IMR-90 (cell line): Measurements from ENCODE around the gene TRAPPC8. TPM values are rescaled to one million over a fixed set of nuclear protein-coding genes. Genes with fewer than 3 reads are reported as not detected.

Experiments
- ATAC-seq: fragments of 200-7000 bp; cut with Tn5 transposase; 2 replicates; pipeline ENCODE4 v1.9.1; 2020; ENCODE audit warnings: low read depth, mild to moderate bottlenecking, moderate library complexity
- BruUV-seq: library from RNA; stranded (reverse); fragments of 400-500 nt; replicated peaks from 2 replicates; lab custom pipeline; 2021; lab: Mats Ljungman, UMichigan
- CTCF ChIA-PET: fragments of 300-600 bp; formaldehyde crosslinking; extraction: SDS; loops from one replicate; lab custom pipeline; 2021; ENCODE audit warnings: antibody characterized with exemption; lab: Yijun Ruan, JAX
- POLR2A ChIA-PET: fragments of 300-600 bp; sonication (Branson Sonifier 250); formaldehyde crosslinking; loops from one replicate; lab custom pipeline; 2022; ENCODE audit warnings: antibody characterized with exemption; ENCODE audit not compliant: unreplicated experiment; lab: Charles Lee
- DNase-seq: peaks from one replicate; pipeline ENCODE4 v3.0.0; 2013
- H2AFZ ChIP-seq: replicated peaks from 2 replicates; pipeline ENCODE3; 2013; ENCODE audit warnings: low read length, mild to moderate bottlenecking; ENCODE audit not compliant: poor library complexity
- H2AK5ac ChIP-seq: 2 replicates; pipeline ENCODE4 v1.6.1; 2013; ENCODE audit warnings: low read depth, low read length, inconsistent platforms
- H2AK9ac ChIP-seq: replicated peaks from 2 replicates; pipeline ENCODE3; 2013; ENCODE audit warnings: mild to moderate bottlenecking, low read depth, low read length, moderate library complexity; ENCODE audit not compliant: poor library complexity
- H2BK120ac ChIP-seq: 2 replicates; pipeline ENCODE4 v1.6.1; 2013; ENCODE audit warnings: low read depth, low read length, inconsistent platforms
- H2BK15ac ChIP-seq: 3 replicates; pipeline ENCODE4 v1.6.1; 2013; ENCODE audit warnings: low read depth, low read length, inconsistent platforms
- H2BK20ac ChIP-seq: 2 replicates; pipeline ENCODE4 v1.6.1; 2013; ENCODE audit warnings: low read depth, mild to moderate bottlenecking, inconsistent platforms, low read length, moderate library complexity
- H2BK5ac ChIP-seq: 2 replicates; pipeline ENCODE4 v1.6.1; 2013; ENCODE audit warnings: mild to moderate bottlenecking, low read depth, low read length, inconsistent platforms; ENCODE audit not compliant: poor library complexity, severe bottlenecking
- H3K14ac ChIP-seq: replicated peaks from 2 replicates; pipeline ENCODE4 v1.6.1; 2013; ENCODE audit warnings: low read depth, low read length, inconsistent platforms
- H3K18ac ChIP-seq: 2 replicates; pipeline ENCODE4 v1.6.1; 2013; ENCODE audit warnings: low read depth, low read length, control low read depth
- H3K23ac ChIP-seq: 2 replicates; pipeline ENCODE4 v1.6.1; 2013; ENCODE audit warnings: low read depth, low read length, inconsistent platforms
- H3K27ac ChIP-seq: 2 replicates; pipeline ENCODE4 v1.5.1; 2013; ENCODE audit warnings: mild to moderate bottlenecking, control low read depth, low read length; ENCODE audit not compliant: insufficient read depth
- H3K27me3 ChIP-seq: 2 replicates; pipeline ENCODE4 v1.6.1; 2013; ENCODE audit warnings: low read length; ENCODE audit not compliant: control insufficient read depth, insufficient read depth
- H3K36me3 ChIP-seq: 2 replicates; pipeline ENCODE4 v1.6.1; 2013; ENCODE audit warnings: low read length, mixed read lengths; ENCODE audit not compliant: control insufficient read depth, insufficient read depth
- H3K4ac ChIP-seq: 2 replicates; pipeline ENCODE4 v1.6.1; 2013; ENCODE audit warnings: low read depth, low read length, inconsistent platforms
- H3K4me1 ChIP-seq: 2 replicates; pipeline ENCODE4 v1.6.1; 2013; ENCODE audit warnings: low read length, mixed read lengths; ENCODE audit not compliant: control insufficient read depth, insufficient read depth
- H3K4me2 ChIP-seq: 2 replicates; pipeline ENCODE4 v1.6.1; 2013; ENCODE audit warnings: low read depth, mild to moderate bottlenecking, control low read depth, low read length, moderate library complexity
- H3K4me3 ChIP-seq: 2 replicates; pipeline ENCODE4 v1.5.1; 2013; ENCODE audit warnings: low read depth, mild to moderate bottlenecking, control low read depth, low read length, moderate library complexity; ENCODE audit not compliant: insufficient read depth
- H3K56ac ChIP-seq: 2 replicates; pipeline ENCODE4 v1.6.1; 2013; ENCODE audit warnings: low read length, inconsistent platforms; ENCODE audit not compliant: insufficient read depth; ENCODE audit errors: extremely low read depth
- H3K79me1 ChIP-seq, 2 experiments: 2 replicates each; pipeline ENCODE4 v1.6.1; 2013; ENCODE audit warnings: low read length in 2 of 2, inconsistent platforms in 1 of 2, low read depth in 1 of 2
- H3K9ac ChIP-seq: 2 replicates; pipeline ENCODE4 v1.6.1; 2013; ENCODE audit warnings: low read depth, low read length, control low read depth
- H3K9me1 ChIP-seq: 2 replicates; pipeline ENCODE4 v1.6.1; 2013; ENCODE audit warnings: low read length, inconsistent platforms; ENCODE audit not compliant: insufficient read depth
- H3K9me3 ChIP-seq: 2 replicates; pipeline ENCODE4 v1.6.1; 2013; ENCODE audit warnings: low read length; ENCODE audit not compliant: control insufficient read depth, insufficient read depth
- H4K20me1 ChIP-seq: 2 replicates; pipeline ENCODE4 v1.6.1; 2013; ENCODE audit warnings: low read length, inconsistent platforms; ENCODE audit not compliant: insufficient read depth
- H4K5ac ChIP-seq: 2 replicates; pipeline ENCODE4 v1.6.1; 2013; ENCODE audit warnings: mild to moderate bottlenecking, low read depth, low read length, control low read depth
- H4K8ac ChIP-seq, 2 experiments: 2 replicates each; pipeline ENCODE4 v1.6.1; 2013; ENCODE audit warnings: low read depth in 2 of 2, low read length in 2 of 2, control low read depth in 1 of 2, inconsistent platforms in 1 of 2
- H4K91ac ChIP-seq: 2 replicates; pipeline ENCODE4 v1.6.1; 2013; ENCODE audit warnings: low read depth, low read length, inconsistent platforms; ENCODE audit not compliant: insufficient read depth
- RAD21 ChIP-seq: IDR thresholded peaks from 2 replicates; pipeline ENCODE4 v1.6.1; 2012; ENCODE audit warnings: low read length, improper control_type of control experiment
- WGBS, 2 experiments: methylation state at CpG; one replicate each; pipeline versions ENCODE4 v1.1.5 to v1.1.7; 2013; ENCODE audit warnings: missing lambda C conversion rate in 2 of 2; ENCODE audit not compliant: insufficient read length in 1 of 2; ENCODE audit errors: extremely low coverage in 2 of 2; 5-methylcytosine and 5-hydroxymethylcytosine counted together
- dilution Hi-C: fragments of 300-500 bp; cut with HindIII; formaldehyde crosslinking; loops from one replicate; pipeline ENCODE4 v1.14.3; 2018; ENCODE audit warnings: low sequenced_read_pairs; ENCODE audit not compliant: unreplicated experiment
- in situ Hi-C: fragments of 300-500 bp; cut with MboI; formaldehyde crosslinking; loops from 3 replicates; pipeline ENCODE4 v1.14.3; 2019; ENCODE audit warnings: low sequenced_read_pairs, inconsistent platforms, mixed read lengths
- intact Hi-C: fragments of 100-400 bp; cut with micrococcal nuclease; formaldehyde crosslinking; loops from 2 replicates; pipeline ENCODE4 v1.10.0; 2022
- polyA plus RNA-seq, 3 experiments: library from polyadenylated mRNA; depleted of rRNA; stranded (reverse); fragments of >200 nt; gene quantifications; 2 replicates each; pipeline ENCODE4 v1.2.3, GENCODE V29; 2012; ENCODE audit warnings: low replicate concordance in 1 of 3
- total RNA-seq: library from RNA; depleted of rRNA; stranded (reverse); fragments of >200 nt; gene quantifications from 2 replicates; pipeline ENCODE4 v1.2.3, GENCODE V29; 2012

The TRAPPC8 gene
- total and polyA plus RNA-seq, 2 of the 4 experiments (the other 2 are of a cell fraction) = 21.8 to 54.3 TPM

DNA sequence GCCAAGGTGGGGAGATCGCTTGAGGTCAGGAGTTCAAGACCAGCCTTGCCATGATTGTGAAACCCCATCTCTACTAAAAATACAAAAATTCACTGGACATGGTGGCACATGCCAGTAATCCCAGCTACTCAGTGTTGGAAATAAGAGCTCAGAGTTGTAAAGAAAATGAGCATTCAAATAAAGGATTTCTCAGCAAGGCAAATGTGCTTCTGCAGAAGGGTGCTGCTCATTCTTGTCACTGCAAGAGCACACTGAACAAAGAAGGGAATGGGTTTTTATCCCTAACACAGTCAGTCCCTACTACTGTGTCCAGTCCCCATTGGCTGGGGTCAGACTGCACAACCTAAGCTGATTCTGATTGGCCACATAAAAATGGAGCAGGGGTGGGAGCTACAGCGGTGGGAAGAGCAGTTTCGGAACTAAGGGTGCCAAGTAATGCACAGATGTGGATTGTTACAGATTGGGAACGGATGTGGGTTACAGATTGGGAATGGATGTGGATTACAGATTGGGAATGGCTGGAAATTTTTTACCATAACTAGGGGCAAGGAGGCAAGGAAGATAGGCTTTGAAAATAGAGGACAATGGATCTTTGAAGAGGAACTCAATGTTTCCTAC lies 31.1 kb upstream of the TRAPPC8 start:
- no peak overlapping the region for H2AK9ac ChIP-seq
- H3K9me1 ChIP-seq = no peaks in the 10 kb centered on the region
- H4K5ac ChIP-seq = no peak overlapping the region
- in situ Hi-C loops (loop anchor here (10.0 to 25.0 kb wide), 2 partner anchors 239 to 412 kb away; no protein-coding TSS in a partner anchor), intact Hi-C loops (no loop called here), dilution Hi-C loops (no loop called here)
- peaks cover 9% of the 10 kb centered on the region for H3K9me3 ChIP-seq
- whole genome bisulfite sequencing, 2 experiments = no CpG with 5 or more reads among the region's 4 CpGs
- no peak for TF ChIP-seq RAD21
- H2AFZ ChIP-seq = no peak overlapping the region
- H3K23ac ChIP-seq = no peak overlapping the region
- no peaks in the 10 kb centered on the region for H3K27me3 ChIP-seq
- H3K4me3 ChIP-seq = no peak overlapping the region
- no peak overlapping the region for H4K8ac ChIP-seq
- no peak overlapping the region for H3K27ac ChIP-seq
- no peak overlapping the region for H3K9ac ChIP-seq
- no TSS peak for BruUV-seq
- H3K4ac ChIP-seq = no peak overlapping the region
- H2BK15ac ChIP-seq = no peak overlapping the region
- no peaks in the 10 kb centered on the region for H3K36me3 ChIP-seq
- H3K79me1 ChIP-seq = no peaks in the 10 kb centered on the region
- H2BK5ac ChIP-seq = no peak overlapping the region
- no peak overlapping the region for H3K18ac ChIP-seq
- no peak overlapping the region for H4K91ac ChIP-seq
- no peak overlapping the region for H2BK120ac ChIP-seq
- no peak overlapping the region for H3K56ac ChIP-seq
- H3K4me2 ChIP-seq = no peak overlapping the region
- no peak overlapping the region for H2AK5ac ChIP-seq
- no peaks in the 10 kb centered on the region for H4K20me1 ChIP-seq
- no peak overlapping the region for H3K14ac ChIP-seq
- H3K4me1 ChIP-seq = no peaks in the 10 kb centered on the region
- CTCF ChIA-PET = no interaction called here
- DNase-seq = no peak
- ATAC-seq = no peak
- no peak overlapping the region for H2BK20ac ChIP-seq
- POLR2A ChIA-PET = no interaction called here
